IMR-90 (cell line): Measurements from ENCODE around the gene ST6GALNAC3. TPM values are rescaled to one million over a fixed set of nuclear protein-coding genes. Genes with fewer than 3 reads are reported as not detected.

Experiments
- ATAC-seq: fragments of 200-7000 bp; cut with Tn5 transposase; 2 replicates; pipeline ENCODE4 v1.9.1; 2020; ENCODE audit warnings: low read depth, mild to moderate bottlenecking, moderate library complexity
- BruUV-seq: library from RNA; stranded (reverse); fragments of 400-500 nt; replicated peaks from 2 replicates; lab custom pipeline; 2021; lab: Mats Ljungman, UMichigan
- CTCF ChIA-PET: fragments of 300-600 bp; formaldehyde crosslinking; extraction: SDS; loops from one replicate; lab custom pipeline; 2021; ENCODE audit warnings: antibody characterized with exemption; lab: Yijun Ruan, JAX
- POLR2A ChIA-PET: fragments of 300-600 bp; sonication (Branson Sonifier 250); formaldehyde crosslinking; loops from one replicate; lab custom pipeline; 2022; ENCODE audit warnings: antibody characterized with exemption; ENCODE audit not compliant: unreplicated experiment; lab: Charles Lee
- DNase-seq: peaks from one replicate; pipeline ENCODE4 v3.0.0; 2013
- H2AFZ ChIP-seq: replicated peaks from 2 replicates; pipeline ENCODE3; 2013; ENCODE audit warnings: low read length, mild to moderate bottlenecking; ENCODE audit not compliant: poor library complexity
- H2AK5ac ChIP-seq: 2 replicates; pipeline ENCODE4 v1.6.1; 2013; ENCODE audit warnings: low read depth, low read length, inconsistent platforms
- H2AK9ac ChIP-seq: replicated peaks from 2 replicates; pipeline ENCODE3; 2013; ENCODE audit warnings: mild to moderate bottlenecking, low read depth, low read length, moderate library complexity; ENCODE audit not compliant: poor library complexity
- H2BK120ac ChIP-seq: 2 replicates; pipeline ENCODE4 v1.6.1; 2013; ENCODE audit warnings: low read depth, low read length, inconsistent platforms
- H2BK15ac ChIP-seq: 3 replicates; pipeline ENCODE4 v1.6.1; 2013; ENCODE audit warnings: low read depth, low read length, inconsistent platforms
- H2BK20ac ChIP-seq: 2 replicates; pipeline ENCODE4 v1.6.1; 2013; ENCODE audit warnings: low read depth, mild to moderate bottlenecking, inconsistent platforms, low read length, moderate library complexity
- H2BK5ac ChIP-seq: 2 replicates; pipeline ENCODE4 v1.6.1; 2013; ENCODE audit warnings: mild to moderate bottlenecking, low read depth, low read length, inconsistent platforms; ENCODE audit not compliant: poor library complexity, severe bottlenecking
- H3K14ac ChIP-seq: replicated peaks from 2 replicates; pipeline ENCODE4 v1.6.1; 2013; ENCODE audit warnings: low read depth, low read length, inconsistent platforms
- H3K18ac ChIP-seq: 2 replicates; pipeline ENCODE4 v1.6.1; 2013; ENCODE audit warnings: low read depth, low read length, control low read depth
- H3K23ac ChIP-seq: 2 replicates; pipeline ENCODE4 v1.6.1; 2013; ENCODE audit warnings: low read depth, low read length, inconsistent platforms
- H3K27ac ChIP-seq: 2 replicates; pipeline ENCODE4 v1.5.1; 2013; ENCODE audit warnings: mild to moderate bottlenecking, control low read depth, low read length; ENCODE audit not compliant: insufficient read depth
- H3K27me3 ChIP-seq: 2 replicates; pipeline ENCODE4 v1.6.1; 2013; ENCODE audit warnings: low read length; ENCODE audit not compliant: control insufficient read depth, insufficient read depth
- H3K36me3 ChIP-seq: 2 replicates; pipeline ENCODE4 v1.6.1; 2013; ENCODE audit warnings: low read length, mixed read lengths; ENCODE audit not compliant: control insufficient read depth, insufficient read depth
- H3K4ac ChIP-seq: 2 replicates; pipeline ENCODE4 v1.6.1; 2013; ENCODE audit warnings: low read depth, low read length, inconsistent platforms
- H3K4me1 ChIP-seq: 2 replicates; pipeline ENCODE4 v1.6.1; 2013; ENCODE audit warnings: low read length, mixed read lengths; ENCODE audit not compliant: control insufficient read depth, insufficient read depth
- H3K4me2 ChIP-seq: 2 replicates; pipeline ENCODE4 v1.6.1; 2013; ENCODE audit warnings: low read depth, mild to moderate bottlenecking, control low read depth, low read length, moderate library complexity
- H3K4me3 ChIP-seq: 2 replicates; pipeline ENCODE4 v1.5.1; 2013; ENCODE audit warnings: low read depth, mild to moderate bottlenecking, control low read depth, low read length, moderate library complexity; ENCODE audit not compliant: insufficient read depth
- H3K56ac ChIP-seq: 2 replicates; pipeline ENCODE4 v1.6.1; 2013; ENCODE audit warnings: low read length, inconsistent platforms; ENCODE audit not compliant: insufficient read depth; ENCODE audit errors: extremely low read depth
- H3K79me1 ChIP-seq, 2 experiments: 2 replicates each; pipeline ENCODE4 v1.6.1; 2013; ENCODE audit warnings: low read length in 2 of 2, inconsistent platforms in 1 of 2, low read depth in 1 of 2
- H3K9ac ChIP-seq: 2 replicates; pipeline ENCODE4 v1.6.1; 2013; ENCODE audit warnings: low read depth, low read length, control low read depth
- H3K9me1 ChIP-seq: 2 replicates; pipeline ENCODE4 v1.6.1; 2013; ENCODE audit warnings: low read length, inconsistent platforms; ENCODE audit not compliant: insufficient read depth
- H3K9me3 ChIP-seq: 2 replicates; pipeline ENCODE4 v1.6.1; 2013; ENCODE audit warnings: low read length; ENCODE audit not compliant: control insufficient read depth, insufficient read depth
- H4K20me1 ChIP-seq: 2 replicates; pipeline ENCODE4 v1.6.1; 2013; ENCODE audit warnings: low read length, inconsistent platforms; ENCODE audit not compliant: insufficient read depth
- H4K5ac ChIP-seq: 2 replicates; pipeline ENCODE4 v1.6.1; 2013; ENCODE audit warnings: mild to moderate bottlenecking, low read depth, low read length, control low read depth
- H4K8ac ChIP-seq, 2 experiments: 2 replicates each; pipeline ENCODE4 v1.6.1; 2013; ENCODE audit warnings: low read depth in 2 of 2, low read length in 2 of 2, control low read depth in 1 of 2, inconsistent platforms in 1 of 2
- H4K91ac ChIP-seq: 2 replicates; pipeline ENCODE4 v1.6.1; 2013; ENCODE audit warnings: low read depth, low read length, inconsistent platforms; ENCODE audit not compliant: insufficient read depth
- CHD1 ChIP-seq: IDR thresholded peaks from 2 replicates; pipeline ENCODE4 v1.6.1; 2012; ENCODE audit warnings: low read depth, low read length, improper control_type of control experiment
- CTCF ChIP-seq: conservative IDR thresholded peaks from 2 replicates; pipeline ENCODE4 v1.5.1; 2012; ENCODE audit warnings: mild to moderate bottlenecking, low read depth, low read length, improper control_type of control experiment
- ELK1 ChIP-seq: fragments of 150-350 bp; IDR thresholded peaks from 2 replicates; pipeline ENCODE4 v1.6.1; 2016; ENCODE audit warnings: low read depth, mild to moderate bottlenecking, low read length, moderate library complexity, borderline replicate concordance
- MXI1 ChIP-seq: IDR thresholded peaks from 2 replicates; pipeline ENCODE4 v1.6.1; 2012; ENCODE audit warnings: low read depth, mild to moderate bottlenecking, low read length, moderate library complexity, borderline replicate concordance
- RCOR1 ChIP-seq: IDR thresholded peaks from 2 replicates; pipeline ENCODE4 v1.6.1; 2012; ENCODE audit warnings: mild to moderate bottlenecking, low read length, improper control_type of control experiment; ENCODE audit not compliant: insufficient replicate concordance
- SMC3 ChIP-seq: fragments of 150-350 bp; IDR thresholded peaks from 2 replicates; pipeline ENCODE4 v1.6.1; 2016; ENCODE audit warnings: low read depth, mild to moderate bottlenecking, antibody characterized with exemption, low read length, moderate library complexity
- WGBS, 2 experiments: methylation state at CpG; one replicate each; pipeline versions ENCODE4 v1.1.5 to v1.1.7; 2013; ENCODE audit warnings: missing lambda C conversion rate in 2 of 2; ENCODE audit not compliant: insufficient read length in 1 of 2; ENCODE audit errors: extremely low coverage in 2 of 2; 5-methylcytosine and 5-hydroxymethylcytosine counted together
- dilution Hi-C: fragments of 300-500 bp; cut with HindIII; formaldehyde crosslinking; loops from one replicate; pipeline ENCODE4 v1.14.3; 2018; ENCODE audit warnings: low sequenced_read_pairs; ENCODE audit not compliant: unreplicated experiment
- in situ Hi-C: fragments of 300-500 bp; cut with MboI; formaldehyde crosslinking; loops from 3 replicates; pipeline ENCODE4 v1.14.3; 2019; ENCODE audit warnings: low sequenced_read_pairs, inconsistent platforms, mixed read lengths
- intact Hi-C: fragments of 100-400 bp; cut with micrococcal nuclease; formaldehyde crosslinking; loops from 2 replicates; pipeline ENCODE4 v1.10.0; 2022
- polyA plus RNA-seq, 3 experiments: library from polyadenylated mRNA; depleted of rRNA; stranded (reverse); fragments of >200 nt; gene quantifications; 2 replicates each; pipeline ENCODE4 v1.2.3, GENCODE V29; 2012; ENCODE audit warnings: low replicate concordance in 1 of 3
- total RNA-seq: library from RNA; depleted of rRNA; stranded (reverse); fragments of >200 nt; gene quantifications from 2 replicates; pipeline ENCODE4 v1.2.3, GENCODE V29; 2012

Gene ST6GALNAC3
- total and polyA plus RNA-seq, 2 of the 4 experiments (the other 2 are of a cell fraction), result 0.65 to 1.3 TPM

GRCh38 chr1:76054359-76054758, 20.2 kb upstream of the ST6GALNAC3 start:
- intact Hi-C loops, result no loop called here
- no peak for ATAC-seq

More at GRCh38 chr1:76054359-76054758, 20.2 kb upstream of the ST6GALNAC3 start:
- Histone ChIP-seq H3K4me3 (no peak overlapping the region), H3K18ac (no peak overlapping the region), H3K9ac (no peak overlapping the region), H3K23ac (no peak overlapping the region), H3K36me3 (no peaks in the 10 kb centered on the region), H4K8ac (no peak overlapping the region), H3K9me1 (no peaks in the 10 kb centered on the region), H4K20me1 (no peaks in the 10 kb centered on the region), H3K56ac (no peak overlapping the region), H3K4ac (no peak overlapping the region), H3K79me1 (no peaks in the 10 kb centered on the region), H2AK5ac (no peak overlapping the region), H2BK5ac (no peak overlapping the region), H3K14ac (no peak overlapping the region), H3K4me2 (no peak overlapping the region), H2BK20ac (no peak overlapping the region), H3K4me1 (no peaks in the 10 kb centered on the region), H3K27me3 (no peaks in the 10 kb centered on the region; the same call in 1 of the 2 replicates), H2AK9ac (no peak overlapping the region), H3K9me3 (no peaks in the 10 kb centered on the region), H4K5ac (no peak overlapping the region), H2BK15ac (no peak overlapping the region), H2AFZ (no peak overlapping the region), H3K27ac (no peak overlapping the region), H2BK120ac (no peak overlapping the region), H4K91ac (no peak overlapping the region)
- dilution Hi-C loops, result no loop called here
- ChIA-PET POLR2A (no interaction called here), CTCF (no interaction called here)
- no TSS peak for BruUV-seq
- in situ Hi-C loops, result no loop called here
- DNase-seq, result no peak
- TF ChIP-seq ELK1, result no peak
- TF ChIP-seq MXI1, result no peak
- TF ChIP-seq SMC3, result no peak
- TF ChIP-seq CTCF, result no peak
- TF ChIP-seq RCOR1, result no peak
- TF ChIP-seq CHD1, result no peak
- 67% methylated on average over 1 of the region's 2 CpGs; no CpG with 5 or more reads in 1 of the 2 experiments for WGBS, 2 experiments
